Smooth muscle cell of the brain vasculature (primary cell): ENCODE results near the gene TMEM131L.
"Not testable (repeated sequence)": the region's sequence is repeated elsewhere in the genome, so short reads cannot be mapped to it uniquely, and the experiment has no call there.

Experiments used
- DNase-seq: peaks from one replicate; pipeline ENCODE4 v3.0.0-alpha.2; 2012; ENCODE audit warnings: low read depth, low spot score

The TMEM131L gene

GRCh38 chr4:153649572-153649991, 183.4 kb downstream of the TMEM131L start:
- no peak for DNase-seq

GRCh38 chr4:153651116-153651515, 185.0 kb downstream of the TMEM131L start:
- no peak for DNase-seq

- DNase-seq: no peak
These were observed 185.4 kb downstream of the TMEM131L start for GRCh38 chr4:153651587-153651986.

GRCh38 chr4:153652051-153652784, 186.1 kb downstream of the TMEM131L start:
- no peak for DNase-seq

GRCh38 chr4:153655002-153655541, 188.9 kb downstream of the TMEM131L start:
- no peak for DNase-seq

- DNase-seq: no peak
These were observed 189.8 kb downstream of the TMEM131L start for GRCh38 chr4:153655928-153656327.

DNA sequence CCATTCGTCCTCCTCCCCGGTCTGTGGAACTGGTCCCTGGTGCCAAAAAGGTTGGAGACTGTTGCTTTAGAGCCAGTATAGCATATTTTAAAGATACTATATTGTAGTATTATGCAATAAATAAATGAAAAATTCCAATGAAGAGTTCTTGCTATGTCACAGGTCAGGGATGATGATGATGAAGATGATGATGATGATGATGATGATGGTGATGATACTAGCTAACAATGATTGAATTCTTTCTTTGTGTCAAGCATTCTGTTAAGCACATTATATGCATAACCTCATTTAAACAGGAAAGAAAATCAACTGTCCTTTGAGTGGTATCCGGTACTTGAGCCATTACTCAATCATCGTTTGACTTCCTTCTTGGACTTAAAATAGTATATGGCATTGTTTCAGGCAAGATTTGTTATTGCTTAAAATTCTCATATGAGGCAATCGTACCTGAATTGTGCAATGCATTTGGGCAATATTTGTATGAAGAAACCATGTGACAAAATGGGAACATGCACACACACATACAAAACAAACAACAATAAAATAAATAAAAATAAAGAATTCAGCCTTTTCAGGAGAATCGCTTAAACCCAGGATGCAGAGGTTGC, 195.2 kb downstream of the TMEM131L start:
- DNase-seq: no peak

- no peak for DNase-seq
These were observed 195.7 kb downstream of the TMEM131L start for GRCh38 chr4:153661908-153662307.

GRCh38 chr4:153663667-153664066, 197.5 kb downstream of the TMEM131L start:
- DNase-seq: no peak

DNA sequence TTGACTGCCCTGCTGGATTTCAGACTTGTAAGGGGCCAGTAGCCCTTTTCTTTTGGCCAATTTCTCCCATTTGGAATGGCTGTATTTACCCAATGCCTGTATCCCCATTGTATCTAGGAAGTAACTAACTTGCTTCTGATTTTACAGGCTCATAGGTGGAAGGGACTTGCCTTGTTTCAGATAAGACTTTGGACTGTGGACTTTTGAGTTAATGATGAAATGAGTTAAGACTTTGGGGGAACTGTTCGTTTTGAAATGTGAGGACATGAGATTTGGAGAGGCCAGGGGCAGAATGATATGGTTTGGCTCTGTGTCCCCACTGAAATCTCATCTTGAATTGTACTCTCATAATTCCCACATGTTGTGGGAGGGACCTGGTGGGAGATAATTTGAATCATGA, 200.3 kb downstream of the TMEM131L start:
- DNase-seq: not testable (repeated sequence)

- DNase-seq: no peak
These were observed 202.5 kb downstream of the TMEM131L start for GRCh38 chr4:153668647-153669046.

- no peak for DNase-seq
These were observed 203.7 kb downstream of the TMEM131L start for GRCh38 chr4:153669838-153670237.

DNA sequence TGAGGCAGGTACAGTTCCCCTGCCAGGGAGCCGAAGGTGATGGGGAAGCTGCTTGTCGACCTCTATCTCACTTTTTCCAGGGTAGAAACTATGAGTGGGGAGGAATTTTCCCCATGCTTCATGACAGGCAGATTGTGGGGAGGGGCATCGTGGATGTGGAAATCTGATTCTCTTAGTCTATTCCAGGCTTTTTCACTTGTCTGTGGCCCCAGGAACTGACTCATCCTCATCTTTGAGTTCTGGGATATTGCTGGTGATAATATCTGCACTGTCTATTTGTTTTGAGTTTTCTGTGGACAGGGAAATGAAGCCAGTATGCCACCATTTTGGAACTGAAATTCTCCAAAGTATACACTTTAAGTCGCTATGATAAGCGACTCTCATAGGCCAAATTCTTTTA, 210.3 kb downstream of the TMEM131L start:
- DNase-seq: no peak

GRCh38 chr4:153676984-153677383, 210.8 kb downstream of the TMEM131L start:
- peak; percentile 61 for DNase-seq

- no peak for DNase-seq
These were observed 213.3 kb downstream of the TMEM131L start for GRCh38 chr4:153679486-153679885.

DNA sequence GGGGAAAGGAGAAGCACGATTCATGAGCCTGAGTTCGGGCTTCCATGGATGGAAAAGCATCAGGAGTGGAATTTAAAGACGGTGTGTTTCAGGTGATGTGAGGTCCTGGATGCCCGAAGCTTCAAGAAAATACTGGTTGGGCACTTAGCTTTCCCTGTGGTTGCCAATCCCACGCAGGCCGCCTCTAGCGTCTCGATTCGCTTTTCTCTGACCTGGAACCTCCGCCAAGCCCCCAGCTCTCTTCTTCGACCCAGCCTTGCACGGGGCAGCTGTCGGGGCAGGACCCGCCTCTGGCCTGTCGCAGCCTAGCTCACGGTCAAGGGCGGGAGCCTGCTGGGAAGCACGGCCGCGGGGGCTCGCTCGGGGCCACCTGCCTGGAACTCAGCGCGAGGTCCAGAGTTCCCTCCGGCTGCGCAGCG, 217.6 kb downstream of the TMEM131L start:
- DNase-seq: no peak

DNA sequence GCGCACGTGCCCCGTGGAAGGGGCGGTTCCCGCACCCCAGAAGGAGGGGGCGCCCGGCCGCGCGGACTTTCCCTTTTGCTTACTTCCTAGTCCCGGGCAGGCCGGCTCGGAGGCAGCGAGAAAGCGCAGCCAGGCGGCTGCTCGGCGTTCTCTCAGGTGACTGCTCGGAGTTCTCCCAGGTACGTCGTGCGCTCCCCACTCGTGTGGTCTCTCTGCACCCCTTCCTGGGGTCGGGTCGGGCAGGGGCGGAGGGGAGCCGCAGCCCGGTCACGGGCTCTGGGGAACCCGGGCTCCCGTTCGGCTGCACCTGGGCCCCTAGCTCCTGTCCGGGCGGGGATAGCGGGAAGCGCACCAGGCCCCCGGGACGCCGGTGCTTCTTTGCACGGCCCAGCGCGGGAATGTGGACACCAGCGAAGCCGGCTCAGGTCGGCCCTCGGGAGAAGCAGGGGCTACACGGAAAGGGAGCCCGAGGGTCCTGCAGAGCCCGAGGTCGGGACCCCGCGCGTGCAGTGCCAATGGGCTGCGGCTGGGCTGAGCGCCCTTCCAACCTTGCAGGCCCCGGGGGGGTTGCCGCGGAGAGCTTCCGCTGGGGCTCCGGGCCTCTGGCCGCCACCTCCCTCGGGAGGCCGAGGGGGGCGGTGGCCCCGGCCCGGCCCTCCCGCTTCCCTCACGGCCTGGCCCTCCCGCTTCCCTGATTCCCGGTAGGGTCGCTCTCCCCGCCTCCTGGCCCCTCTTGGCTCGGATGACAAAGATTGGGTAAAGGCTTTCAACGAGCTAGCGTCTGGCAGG, 218.2 kb downstream of the TMEM131L start, which contains the start of gene TLR2:
TLR2 (plus strand) TSS at position 99 of the 789 bp plus-strand sequence. CDS start 18,628 bp downstream, outside the sequence.
- DNase-seq: no peak

GRCh38 chr4:153684971-153685371, 218.8 kb downstream of the TMEM131L start:
- no peak for DNase-seq
